Pulmonary artery endothelial cell (primary cell): ENCODE results near the gene CRHR1. TPM values are rescaled to one million over a fixed set of nuclear protein-coding genes. Genes with fewer than 3 reads are reported as not detected.
"Not testable (repeated sequence)": the region's sequence is repeated elsewhere in the genome, so short reads cannot be mapped to it uniquely, and the experiment has no call there.

Source experiments
- DNase-seq: peaks from one replicate; pipeline ENCODE4 v3.0.0-alpha.2; 2011; ENCODE audit warnings: low read depth, low spot score
- total RNA-seq: library from RNA; depleted of rRNA; stranded (reverse); fragments of >200 nt; gene quantifications from 2 replicates; pipeline ENCODE4 v1.2.3, GENCODE V29; 2014

The CRHR1 gene
- total RNA-seq, 1 donor from 2014 or later: not detected

DNA sequence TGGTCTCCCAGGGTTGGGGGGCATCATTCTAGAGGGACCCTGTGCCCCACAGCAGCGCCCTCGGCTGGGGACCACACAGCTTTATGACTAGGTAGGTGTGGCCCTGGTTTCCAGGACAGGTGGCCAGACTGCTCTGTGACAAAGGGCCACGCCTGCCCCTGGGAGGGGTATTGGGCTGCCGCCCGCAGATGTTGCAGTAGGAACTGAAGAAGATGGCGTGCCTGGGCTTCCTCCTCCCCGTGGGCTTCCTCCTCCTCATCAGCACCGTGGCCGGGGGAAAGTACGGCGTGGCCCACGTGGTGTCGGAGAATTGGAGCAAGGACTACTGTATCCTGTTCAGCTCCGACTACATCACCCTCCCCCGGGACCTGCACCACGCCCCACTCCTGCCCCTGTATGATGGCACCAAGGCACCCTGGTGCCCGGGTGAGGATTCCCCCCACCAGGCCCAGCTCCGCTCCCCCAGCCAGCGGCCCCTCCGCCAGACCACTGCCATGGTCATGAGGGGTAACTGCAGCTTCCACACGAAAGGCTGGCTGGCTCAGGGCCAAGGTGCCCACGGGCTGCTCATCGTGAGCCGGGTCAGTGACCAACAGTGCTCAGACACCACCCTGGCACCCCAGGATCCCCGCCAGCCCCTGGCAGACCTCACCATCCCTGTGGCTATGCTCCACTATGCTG is 60.7 kb downstream of the CRHR1 start, which contains the start of gene SPPL2C:
Gene SPPL2C, plus strand, starts transcription at position 187 of the 681 bp plus-strand sequence. Its CDS starts 26 bp downstream, at position 213.
- no peak for DNase-seq

GRCh38 chr17:45845376-45846185 is 61.5 kb downstream of the CRHR1 start:
- DNase-seq: no peak

- no peak for DNase-seq
These were observed 62.1 kb downstream of the CRHR1 start for GRCh38 chr17:45846223-45846622.

DNA sequence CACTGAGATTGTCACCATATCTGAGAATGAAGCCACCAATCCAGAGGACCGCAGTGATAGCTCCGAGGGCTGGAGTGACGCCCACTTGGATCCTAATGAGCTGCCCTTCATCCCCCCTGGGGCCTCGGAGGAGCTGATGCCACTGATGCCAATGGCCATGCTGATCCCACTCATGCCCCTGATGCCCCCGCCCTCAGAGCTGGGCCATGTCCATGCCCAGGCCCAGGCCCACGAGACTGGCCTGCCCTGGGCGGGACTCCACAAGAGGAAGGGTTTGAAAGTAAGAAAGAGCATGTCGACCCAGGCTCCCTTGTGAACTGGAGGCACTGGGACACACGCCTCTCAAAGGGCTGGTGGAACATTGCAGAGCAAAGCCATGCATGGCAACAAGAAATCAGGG is 62.5 kb downstream of the CRHR1 start:
- DNase-seq: no peak

- DNase-seq: no peak
These were observed 63.0 kb downstream of the CRHR1 start for GRCh38 chr17:45847101-45847500.

DNA sequence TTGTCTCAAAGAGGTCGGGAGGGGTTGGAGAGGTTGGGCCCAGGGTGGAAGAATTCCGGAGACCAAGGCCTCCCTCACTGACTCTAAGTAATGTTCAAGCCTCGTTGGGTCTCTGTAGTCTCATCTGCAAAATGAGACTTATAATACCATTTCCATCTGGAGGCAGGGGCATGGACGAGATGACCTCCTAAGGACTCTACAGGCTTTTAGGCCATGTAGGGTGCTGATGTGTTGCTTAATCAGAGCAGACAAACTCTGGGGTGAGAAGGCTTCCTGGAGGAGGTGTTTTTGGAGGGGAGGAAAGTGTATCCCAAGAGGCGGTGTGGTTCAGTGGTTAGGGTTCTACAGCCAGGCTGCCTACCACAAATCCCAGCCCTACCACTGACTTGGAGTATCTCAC is 63.6 kb downstream of the CRHR1 start:
- no peak for DNase-seq

DNA sequence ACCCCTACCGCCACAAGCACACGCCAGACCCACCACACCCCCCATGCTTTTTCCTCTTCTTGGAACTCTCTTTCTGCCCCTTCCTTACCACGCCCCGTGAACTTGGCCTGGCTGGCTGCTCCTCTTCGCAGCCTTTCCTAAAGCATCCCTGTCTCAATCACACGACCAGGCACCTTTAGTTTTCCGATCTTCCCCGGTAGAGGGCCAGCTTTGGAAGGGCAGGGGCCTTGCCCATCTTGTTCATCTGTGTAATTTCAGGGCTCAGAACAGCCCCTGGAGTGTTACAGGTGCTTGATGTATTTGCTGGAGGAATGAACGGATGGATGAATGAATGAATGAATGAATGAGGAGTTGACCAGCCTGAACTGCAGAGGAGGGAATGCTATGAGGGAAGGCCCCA is 64.3 kb downstream of the CRHR1 start:
- no peak for DNase-seq

DNA sequence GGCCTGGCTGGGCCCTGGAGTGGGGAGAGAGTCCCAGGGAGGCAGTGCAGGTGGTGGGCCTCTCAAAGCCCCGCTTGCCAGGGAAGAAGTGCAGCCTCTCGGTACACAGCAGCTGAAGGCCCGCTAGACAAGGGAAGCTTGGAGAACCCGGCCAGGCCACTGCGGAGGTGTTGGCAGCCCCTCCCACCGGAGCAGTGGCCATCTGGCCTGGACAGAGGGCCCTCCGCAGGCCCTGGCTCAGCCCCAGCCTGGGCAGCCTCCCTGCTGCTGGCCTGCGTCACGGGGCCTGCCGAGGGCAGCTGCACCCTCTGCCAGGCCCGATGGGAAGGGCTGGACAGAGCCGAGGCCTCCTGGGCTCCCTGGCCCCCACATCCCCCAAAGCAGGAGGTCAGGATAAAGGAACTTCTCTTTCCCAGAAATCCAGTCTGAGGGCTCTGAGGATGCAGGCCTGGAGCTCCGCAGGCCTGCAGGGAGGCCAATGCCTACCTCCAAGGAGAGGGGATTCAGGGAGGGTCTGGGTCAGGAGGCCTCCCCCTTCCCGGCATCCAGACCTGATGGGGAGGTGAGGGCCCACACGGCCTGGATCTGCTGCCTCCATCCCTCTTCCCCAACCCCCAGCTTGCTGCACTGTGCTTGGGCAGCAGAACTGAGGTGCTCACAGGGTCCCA is 64.9 kb downstream of the CRHR1 start:
- no peak for DNase-seq

- DNase-seq: no peak
These were observed 65.4 kb downstream of the CRHR1 start for GRCh38 chr17:45849536-45849990.

- no peak for DNase-seq
These were observed 65.9 kb downstream of the CRHR1 start for GRCh38 chr17:45850011-45850410.

DNA sequence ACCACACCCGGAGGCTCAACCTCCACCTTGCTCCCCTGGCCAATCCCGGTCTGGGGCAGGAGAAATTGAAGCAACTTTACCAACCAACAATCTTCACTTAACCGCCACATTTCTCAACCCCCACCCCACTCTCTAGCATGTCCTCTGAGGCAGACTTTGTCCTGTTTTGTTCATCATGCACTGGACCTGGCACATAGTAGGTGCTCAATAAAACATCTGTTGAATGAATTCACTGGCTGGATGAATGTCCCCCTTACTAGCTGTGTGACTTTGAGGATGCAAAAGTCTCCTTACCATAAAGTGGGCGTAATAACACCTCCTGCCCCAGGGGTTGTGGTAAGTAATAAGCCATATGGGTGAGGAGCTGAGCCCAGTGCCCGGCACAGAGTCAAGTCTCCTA is 66.3 kb downstream of the CRHR1 start:
- DNase-seq: no peak

DNA sequence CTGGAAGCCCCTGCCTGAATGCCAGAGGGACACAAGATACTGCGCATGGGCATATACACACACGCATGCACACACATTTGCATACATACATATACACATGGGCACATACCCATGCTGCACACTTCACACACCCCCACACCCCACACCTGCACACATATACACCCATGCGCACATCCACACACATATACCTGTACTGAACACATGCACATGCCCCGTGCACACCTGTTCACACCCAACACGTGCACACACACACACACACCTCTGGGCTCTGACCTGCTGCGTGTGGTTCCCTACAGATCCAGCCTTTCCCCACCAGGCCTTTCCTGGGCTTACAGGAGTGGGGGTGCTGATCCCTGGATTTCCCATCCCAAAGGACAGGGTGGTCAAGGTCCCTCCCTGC is 66.9 kb downstream of the CRHR1 start:
- no peak for DNase-seq

- DNase-seq: no peak
These were observed 67.3 kb downstream of the CRHR1 start for GRCh38 chr17:45851464-45851863.

GRCh38 chr17:45851873-45852272 is 67.8 kb downstream of the CRHR1 start:
- no peak for DNase-seq

- no peak for DNase-seq
These were observed 68.6 kb downstream of the CRHR1 start for GRCh38 chr17:45852535-45853297.

GRCh38 chr17:45854209-45854608 is 70.1 kb downstream of the CRHR1 start:
- no peak for DNase-seq

DNA sequence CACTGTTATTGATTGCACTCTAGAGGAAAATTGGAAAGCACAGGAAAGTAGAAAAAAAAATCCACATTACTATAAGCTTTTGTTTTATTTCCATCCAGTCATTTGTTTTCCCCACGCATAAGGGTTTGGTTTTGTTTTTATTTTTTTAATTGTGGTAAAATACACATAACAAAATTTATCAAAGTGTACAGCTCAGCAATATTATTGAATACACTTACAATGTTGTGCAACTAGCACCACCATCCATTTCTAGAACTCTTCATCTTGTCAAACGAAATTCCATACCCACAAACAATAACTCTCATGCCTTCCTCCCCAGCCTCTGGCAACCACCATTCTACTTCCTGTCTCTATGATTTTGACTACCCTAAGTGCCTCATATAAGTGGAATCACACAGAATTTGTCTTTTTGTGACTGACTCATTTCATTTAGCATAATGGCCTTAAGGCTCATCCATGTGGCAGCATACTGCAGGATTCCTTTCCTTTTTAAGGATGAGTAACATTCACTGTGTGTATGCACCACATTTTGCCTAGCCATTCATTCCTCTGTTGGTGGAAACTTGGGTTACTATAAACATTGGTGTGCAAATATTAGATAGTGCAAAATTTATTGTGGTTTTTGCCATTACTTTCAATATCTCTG is 71.7 kb downstream of the CRHR1 start:
- no peak for DNase-seq

GRCh38 chr17:45857977-45858708 is 74.0 kb downstream of the CRHR1 start:
- DNase-seq: no peak

- no peak for DNase-seq
These were observed 77.0 kb downstream of the CRHR1 start for GRCh38 chr17:45861165-45861564.

GRCh38 chr17:45862127-45862526 is 78.0 kb downstream of the CRHR1 start:
- DNase-seq: not testable (repeated sequence)
